Measurements from ENCODE around the gene SPSB1.

DNA sequence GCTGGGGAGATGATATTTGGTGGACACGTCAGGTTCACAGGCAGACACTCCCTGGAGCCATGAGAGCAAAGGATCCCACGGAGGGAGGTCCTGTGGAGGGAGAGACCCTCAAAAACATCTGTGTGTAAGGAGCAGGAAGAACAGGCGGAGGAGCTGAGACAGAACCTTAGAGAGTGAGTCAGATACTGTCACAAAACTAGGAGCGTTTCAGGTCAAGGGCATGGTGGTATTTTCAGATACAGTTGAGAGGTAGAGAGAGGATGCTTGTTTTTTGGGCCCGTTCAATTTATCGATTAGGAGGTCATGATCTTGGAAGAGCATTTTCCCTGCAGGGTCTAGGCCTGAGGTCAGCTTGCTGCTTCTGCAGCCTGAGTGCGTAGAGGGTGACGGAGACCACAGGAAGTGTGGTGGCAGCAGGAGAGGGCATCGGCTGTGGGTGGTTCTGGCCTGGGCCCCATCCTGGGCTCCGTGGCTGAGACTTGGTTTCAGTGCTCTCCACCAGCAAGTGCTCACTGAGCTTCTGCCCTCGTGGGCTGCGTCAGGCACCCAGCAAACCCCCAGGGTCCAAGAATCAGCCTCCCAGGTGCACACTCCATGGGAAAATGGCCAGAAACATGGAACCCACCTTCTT, 39.9 kb downstream of the SPSB1 start:
- TF ChIP-seq, protein P1, sequence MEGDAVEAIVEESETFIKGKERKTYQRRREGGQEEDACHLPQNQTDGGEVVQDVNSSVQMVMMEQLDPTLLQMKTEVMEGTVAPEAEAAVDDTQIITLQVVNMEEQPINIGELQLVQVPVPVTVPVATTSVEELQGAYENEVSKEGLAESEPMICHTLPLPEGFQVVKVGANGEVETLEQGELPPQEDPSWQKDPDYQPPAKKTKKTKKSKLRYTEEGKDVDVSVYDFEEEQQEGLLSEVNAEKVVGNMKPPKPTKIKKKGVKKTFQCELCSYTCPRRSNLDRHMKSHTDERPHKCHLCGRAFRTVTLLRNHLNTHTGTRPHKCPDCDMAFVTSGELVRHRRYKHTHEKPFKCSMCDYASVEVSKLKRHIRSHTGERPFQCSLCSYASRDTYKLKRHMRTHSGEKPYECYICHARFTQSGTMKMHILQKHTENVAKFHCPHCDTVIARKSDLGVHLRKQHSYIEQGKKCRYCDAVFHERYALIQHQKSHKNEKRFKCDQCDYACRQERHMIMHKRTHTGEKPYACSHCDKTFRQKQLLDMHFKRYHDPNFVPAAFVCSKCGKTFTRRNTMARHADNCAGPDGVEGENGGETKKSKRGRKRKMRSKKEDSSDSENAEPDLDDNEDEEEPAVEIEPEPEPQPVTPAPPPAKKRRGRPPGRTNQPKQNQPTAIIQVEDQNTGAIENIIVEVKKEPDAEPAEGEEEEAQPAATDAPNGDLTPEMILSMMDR (conservative IDR thresholded peaks at IDR 0.05; ENCODE audit: low read depth in 2 of 2), result no peak
- no peak for TF ChIP-seq POLR2AphosphoS5 (IDR thresholded peaks at IDR 0.05; ENCODE audit: low read depth)

All from GM23338 (cell line).